ELF-1 (cell line): ENCODE measurements around the gene DICER1.

Experiments used
- DNase-seq: peaks from one replicate; pipeline ENCODE4 v3.0.0-alpha.2; 2016; ENCODE audit warnings: low read depth, low spot score

Gene DICER1

GRCh38 chr14:95059126-95059525, 98.2 kb downstream of the DICER1 start:
- no peak for DNase-seq

- peak; percentile 43 for DNase-seq
These were observed 98.8 kb downstream of the DICER1 start for GRCh38 chr14:95058491-95058890.

GRCh38 chr14:95057851-95058250, 99.5 kb downstream of the DICER1 start:
- DNase-seq: no peak

GRCh38 chr14:95057147-95057546, 100.2 kb downstream of the DICER1 start:
- DNase-seq: no peak

GRCh38 chr14:95056476-95056875, 100.9 kb downstream of the DICER1 start:
- DNase-seq: peak; percentile 27

GRCh38 chr14:95055318-95055717, 102.0 kb downstream of the DICER1 start:
- DNase-seq: no peak

- DNase-seq: no peak
These were observed 102.7 kb downstream of the DICER1 start for GRCh38 chr14:95054346-95055280.

- no peak for DNase-seq
These were observed 105.2 kb downstream of the DICER1 start for GRCh38 chr14:95052016-95052585.

GRCh38 chr14:95049952-95050351, 107.4 kb downstream of the DICER1 start:
- no peak for DNase-seq

- DNase-seq: peak; percentile 27
These were observed 108.5 kb downstream of the DICER1 start for GRCh38 chr14:95048771-95049312.

GRCh38 chr14:95047754-95048153, 109.6 kb downstream of the DICER1 start:
- no peak for DNase-seq

GRCh38 chr14:95046711-95047681, 110.3 kb downstream of the DICER1 start:
- DNase-seq: no peak

- no peak for DNase-seq
These were observed 111.4 kb downstream of the DICER1 start for GRCh38 chr14:95045836-95046430.

GRCh38 chr14:95045106-95045701, 112.1 kb downstream of the DICER1 start:
- peak; percentile 14 for DNase-seq

GRCh38 chr14:95044463-95045105, 112.7 kb downstream of the DICER1 start:
- DNase-seq: peak; percentile 16

GRCh38 chr14:95043732-95044462, 113.4 kb downstream of the DICER1 start:
- DNase-seq: no peak

GRCh38 chr14:95043314-95043713, 114.0 kb downstream of the DICER1 start:
- no peak for DNase-seq

GRCh38 chr14:95041477-95042020, 115.8 kb downstream of the DICER1 start:
- DNase-seq: no peak
